Ishikawa (cell line): Measurements from ENCODE around the gene TLE5.
A peak's percentile ranks its signal among the peaks of the same experiment; 100 is the strongest.

Source experiments
- CEBPB ChIP-seq: IDR thresholded peaks from 2 replicates; pipeline ENCODE4 v1.6.1; 2012
- CREB1 ChIP-seq: IDR thresholded peaks from 2 replicates; pipeline ENCODE4 v1.6.1; 2012; ENCODE audit warnings: low read depth
- EGR1 ChIP-seq: IDR thresholded peaks from 2 replicates; pipeline ENCODE4 v1.6.1; 2012
- EP300 ChIP-seq: IDR thresholded peaks from 2 replicates; pipeline ENCODE4 v1.6.1; 2012; ENCODE audit warnings: borderline replicate concordance
- FOXM1 ChIP-seq: IDR thresholded peaks from 2 replicates; pipeline ENCODE4 v1.6.1; 2012; ENCODE audit warnings: low read depth, borderline replicate concordance
- NFIC ChIP-seq: IDR thresholded peaks from 2 replicates; pipeline ENCODE4 v1.6.1; 2012
- RAD21 ChIP-seq: IDR thresholded peaks from 2 replicates; pipeline ENCODE4 v1.6.1; 2012; ENCODE audit warnings: low read depth
- TAF1 ChIP-seq: IDR thresholded peaks from 2 replicates; pipeline ENCODE4 v1.6.1; 2012; ENCODE audit warnings: low read depth, mild to moderate bottlenecking
- TCF12 ChIP-seq: IDR thresholded peaks from 2 replicates; pipeline ENCODE4 v1.6.1; 2012; ENCODE audit warnings: low read depth
- TEAD4 ChIP-seq: IDR thresholded peaks from 2 replicates; pipeline ENCODE4 v1.6.1; 2012
- YY1 ChIP-seq: IDR thresholded peaks from 2 replicates; pipeline ENCODE4 v1.6.1; 2012; ENCODE audit warnings: low read depth
- ZBTB7A ChIP-seq: IDR thresholded peaks from 2 replicates; pipeline ENCODE4 v1.6.1; 2012; ENCODE audit warnings: low read depth
- TF ChIP-seq, protein P1 (sequence below): IDR thresholded peaks from 2 replicates; pipeline ENCODE4 v1.6.1; 2012; ENCODE audit warnings: low read depth, mild to moderate bottlenecking
- TF ChIP-seq, protein P2 (sequence below): IDR thresholded peaks from 2 replicates; pipeline ENCODE4 v1.6.1; 2012
- TF ChIP-seq, protein P3 (sequence below): IDR thresholded peaks from 2 replicates; pipeline ENCODE4 v1.6.1; 2012

Gene TLE5

DNA sequence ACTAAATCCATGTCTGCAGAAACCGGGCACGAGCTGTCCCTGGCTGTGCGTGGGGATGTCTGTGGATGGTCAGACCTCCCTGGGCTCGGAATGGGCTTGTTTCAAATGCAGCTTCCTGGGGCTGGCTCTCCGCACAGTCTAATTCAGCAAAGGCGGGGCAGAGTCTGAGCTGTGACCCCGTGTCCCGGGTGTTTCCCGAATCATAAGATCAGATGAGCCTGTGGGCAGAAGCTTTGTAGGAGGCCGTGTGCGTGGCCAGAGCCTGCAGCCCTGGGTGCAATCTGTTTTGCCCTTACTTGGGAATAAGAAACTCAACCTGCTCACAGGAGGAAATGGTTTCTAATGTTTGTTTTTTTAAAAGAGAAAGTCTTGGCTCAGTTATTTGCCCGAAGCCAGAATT is 18.0 kb upstream of the TLE5 start:
- no peak for TF ChIP-seq YY1
- TF ChIP-seq, protein P1, sequence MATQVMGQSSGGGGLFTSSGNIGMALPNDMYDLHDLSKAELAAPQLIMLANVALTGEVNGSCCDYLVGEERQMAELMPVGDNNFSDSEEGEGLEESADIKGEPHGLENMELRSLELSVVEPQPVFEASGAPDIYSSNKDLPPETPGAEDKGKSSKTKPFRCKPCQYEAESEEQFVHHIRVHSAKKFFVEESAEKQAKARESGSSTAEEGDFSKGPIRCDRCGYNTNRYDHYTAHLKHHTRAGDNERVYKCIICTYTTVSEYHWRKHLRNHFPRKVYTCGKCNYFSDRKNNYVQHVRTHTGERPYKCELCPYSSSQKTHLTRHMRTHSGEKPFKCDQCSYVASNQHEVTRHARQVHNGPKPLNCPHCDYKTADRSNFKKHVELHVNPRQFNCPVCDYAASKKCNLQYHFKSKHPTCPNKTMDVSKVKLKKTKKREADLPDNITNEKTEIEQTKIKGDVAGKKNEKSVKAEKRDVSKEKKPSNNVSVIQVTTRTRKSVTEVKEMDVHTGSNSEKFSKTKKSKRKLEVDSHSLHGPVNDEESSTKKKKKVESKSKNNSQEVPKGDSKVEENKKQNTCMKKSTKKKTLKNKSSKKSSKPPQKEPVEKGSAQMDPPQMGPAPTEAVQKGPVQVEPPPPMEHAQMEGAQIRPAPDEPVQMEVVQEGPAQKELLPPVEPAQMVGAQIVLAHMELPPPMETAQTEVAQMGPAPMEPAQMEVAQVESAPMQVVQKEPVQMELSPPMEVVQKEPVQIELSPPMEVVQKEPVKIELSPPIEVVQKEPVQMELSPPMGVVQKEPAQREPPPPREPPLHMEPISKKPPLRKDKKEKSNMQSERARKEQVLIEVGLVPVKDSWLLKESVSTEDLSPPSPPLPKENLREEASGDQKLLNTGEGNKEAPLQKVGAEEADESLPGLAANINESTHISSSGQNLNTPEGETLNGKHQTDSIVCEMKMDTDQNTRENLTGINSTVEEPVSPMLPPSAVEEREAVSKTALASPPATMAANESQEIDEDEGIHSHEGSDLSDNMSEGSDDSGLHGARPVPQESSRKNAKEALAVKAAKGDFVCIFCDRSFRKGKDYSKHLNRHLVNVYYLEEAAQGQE = no peak
- TF ChIP-seq TCF12 = no peak
- TF ChIP-seq, protein P2, sequence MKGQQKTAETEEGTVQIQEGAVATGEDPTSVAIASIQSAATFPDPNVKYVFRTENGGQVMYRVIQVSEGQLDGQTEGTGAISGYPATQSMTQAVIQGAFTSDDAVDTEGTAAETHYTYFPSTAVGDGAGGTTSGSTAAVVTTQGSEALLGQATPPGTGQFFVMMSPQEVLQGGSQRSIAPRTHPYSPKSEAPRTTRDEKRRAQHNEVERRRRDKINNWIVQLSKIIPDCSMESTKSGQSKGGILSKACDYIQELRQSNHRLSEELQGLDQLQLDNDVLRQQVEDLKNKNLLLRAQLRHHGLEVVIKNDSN = no peak
- no peak for TF ChIP-seq EP300
- TF ChIP-seq, protein P3, sequence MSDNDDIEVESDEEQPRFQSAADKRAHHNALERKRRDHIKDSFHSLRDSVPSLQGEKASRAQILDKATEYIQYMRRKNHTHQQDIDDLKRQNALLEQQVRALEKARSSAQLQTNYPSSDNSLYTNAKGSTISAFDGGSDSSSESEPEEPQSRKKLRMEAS = no peak
- TF ChIP-seq CEBPB = no peak
- TF ChIP-seq EGR1 = no peak
- no peak for TF ChIP-seq TAF1
- no peak for TF ChIP-seq RAD21
- TF ChIP-seq NFIC = no peak
- TF ChIP-seq CREB1 = no peak
- no peak for TF ChIP-seq FOXM1
- no peak for TF ChIP-seq TEAD4
- TF ChIP-seq ZBTB7A = no peak

DNA sequence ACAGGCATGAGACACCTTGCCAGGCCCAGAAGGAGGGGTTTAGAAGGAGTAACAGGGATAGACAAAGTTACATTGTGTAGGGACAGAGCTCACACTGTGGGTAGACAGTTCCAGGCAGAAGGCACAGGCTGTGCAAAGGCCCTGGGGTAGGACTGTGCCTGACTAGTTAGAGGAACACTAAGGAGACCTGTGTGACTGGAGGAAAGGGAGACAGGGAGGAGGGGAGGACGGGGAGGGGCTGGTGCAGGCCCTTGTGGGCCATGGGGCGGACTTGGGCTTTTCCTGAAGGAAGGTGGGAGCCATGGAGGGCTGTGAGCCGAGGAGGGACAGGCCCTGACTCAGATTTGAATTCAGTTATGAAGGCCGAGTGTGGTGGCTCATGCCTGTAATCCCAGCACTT is 17.3 kb upstream of the TLE5 start:
- no peak for TF ChIP-seq TEAD4
- TF ChIP-seq, protein P1 = no peak
- no peak for TF ChIP-seq YY1
- no peak for TF ChIP-seq EP300
- TF ChIP-seq, protein P2 = no peak
- no peak for TF ChIP-seq ZBTB7A
- TF ChIP-seq TAF1 = no peak
- TF ChIP-seq NFIC = no peak
- no peak for TF ChIP-seq TCF12
- TF ChIP-seq, protein P3 = no peak
- no peak for TF ChIP-seq RAD21
- TF ChIP-seq CEBPB = no peak
- TF ChIP-seq FOXM1 = no peak
- no peak for TF ChIP-seq EGR1
- TF ChIP-seq CREB1 = no peak

DNA sequence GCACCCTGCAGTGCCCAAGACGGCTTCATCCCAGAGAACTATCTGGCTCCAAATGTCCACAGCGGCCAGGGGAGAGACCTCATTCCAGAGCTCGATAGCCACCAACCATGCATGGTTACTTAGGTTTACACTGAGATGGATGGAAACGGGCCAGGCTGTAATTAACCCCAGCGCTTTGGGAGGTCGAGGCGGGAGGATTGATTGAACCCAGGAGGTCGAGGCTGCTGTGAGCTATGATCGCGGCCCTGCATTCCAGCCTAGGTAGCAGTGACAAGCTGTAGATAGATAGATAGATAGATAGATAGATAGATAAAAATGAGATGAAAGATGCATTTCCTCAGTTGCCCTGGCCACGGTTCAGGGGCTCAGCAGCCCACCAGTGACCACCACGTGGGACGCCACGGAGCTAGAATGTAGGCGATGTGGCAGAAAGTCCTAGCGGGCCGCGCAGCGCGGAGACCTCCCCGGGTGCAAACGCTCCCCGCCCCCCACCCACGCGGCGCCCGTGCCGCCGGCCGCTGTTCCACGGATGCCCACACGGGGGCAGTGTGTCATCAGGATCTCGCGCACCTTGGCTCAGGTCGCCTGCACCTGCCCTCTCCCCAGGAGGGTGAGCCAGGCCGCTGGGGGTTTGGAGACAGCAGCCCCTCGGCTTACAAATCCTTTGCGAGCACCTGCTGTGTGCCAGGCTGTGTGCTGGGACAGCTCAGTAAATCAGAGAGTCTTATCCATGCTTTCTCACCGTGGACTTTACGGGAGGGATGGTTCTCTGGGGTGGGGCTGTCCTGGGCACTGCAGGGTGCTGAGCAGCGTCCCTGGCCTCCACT is 13.5 kb upstream of the TLE5 start:
- TF ChIP-seq, protein P3 = peak; percentile 80
- peak; percentile 90; the same call in 1 of the 2 replicates for TF ChIP-seq ZBTB7A
- TF ChIP-seq, protein P2 = peak; percentile 16; the same call in 1 of the 2 replicates
- 0 out of 2 replicates have a peak, but pooled peaks have one; percentile 41 for TF ChIP-seq EP300
- 0 out of 2 replicates have a peak, but pooled peaks have one; percentile 20 for TF ChIP-seq NFIC
- peak; percentile 41; the same call in 1 of the 2 replicates for TF ChIP-seq TEAD4
- no peak for TF ChIP-seq TAF1
- TF ChIP-seq CREB1 = no peak
- TF ChIP-seq CEBPB = no peak
- TF ChIP-seq EGR1 = peak; percentile 96
- TF ChIP-seq RAD21 = peak; percentile 87

DNA sequence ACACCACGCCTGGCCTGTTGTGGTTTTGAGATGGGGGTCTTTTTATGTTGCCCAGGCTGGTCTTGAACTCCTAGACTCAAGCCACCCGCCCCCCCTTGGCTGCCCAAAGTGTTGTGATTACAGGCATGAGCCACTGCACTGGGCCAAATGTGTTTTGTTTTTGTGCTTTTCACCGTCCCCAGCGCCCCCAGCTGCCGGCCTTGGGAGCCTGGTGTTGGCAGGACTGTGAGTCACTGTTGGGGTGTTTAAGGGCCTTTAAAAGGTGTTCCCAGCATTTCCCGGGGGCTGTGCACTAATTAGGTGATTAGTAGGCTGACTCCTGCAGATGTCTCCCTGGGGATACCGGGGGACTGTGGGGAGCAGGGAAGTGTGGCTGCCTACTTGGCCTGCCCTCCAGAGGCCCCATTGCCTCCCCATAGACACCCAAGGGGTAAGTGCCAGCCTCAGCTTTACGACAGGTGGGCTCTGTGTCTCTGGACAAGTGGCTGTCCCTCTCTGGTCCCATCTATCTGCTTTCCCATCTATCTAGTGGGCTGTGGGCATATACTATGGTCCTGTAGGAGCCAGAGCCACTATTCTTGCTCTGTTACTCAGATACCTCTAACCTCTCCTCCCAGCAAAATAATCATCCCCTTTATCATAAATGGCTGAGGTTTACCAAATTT is 11.8 kb upstream of the TLE5 start:
- TF ChIP-seq NFIC = no peak
- TF ChIP-seq TEAD4 = no peak
- no peak for TF ChIP-seq YY1
- TF ChIP-seq, protein P2 = no peak
- TF ChIP-seq, protein P1 = no peak
- TF ChIP-seq RAD21 = no peak
- TF ChIP-seq, protein P3 = no peak
- TF ChIP-seq CEBPB = no peak
- TF ChIP-seq TAF1 = no peak
- TF ChIP-seq ZBTB7A = no peak
- no peak for TF ChIP-seq EP300
- TF ChIP-seq FOXM1 = no peak
- TF ChIP-seq TCF12 = no peak
- TF ChIP-seq CREB1 = no peak
- TF ChIP-seq EGR1 = no peak
